ENCODE data around the gene RABGGTA.

RABGGTA gene

GRCh38 chr14:24240110-24240918 is 31.1 kb downstream of the RABGGTA start:
- Histone ChIP-seq H3K79me1 (ENCODE audit: low read length) (peaks cover 10% of the 10 kb centered on the region), H2BK12ac (ENCODE audit: low read length) (no peak overlapping the region)

GRCh38 chr14:24238527-24239037 is 32.8 kb downstream of the RABGGTA start:
- peaks cover 4% of the 10 kb centered on the region for H3K79me2 ChIP-seq (ENCODE audit: control insufficient read depth, insufficient read depth, low read length, poor library complexity)
- no peak overlapping the region for H3K4me2 ChIP-seq (ENCODE audit: low read length)
- no peak overlapping the region for H3K14ac ChIP-seq (ENCODE audit: low read length)
- H2AFZ ChIP-seq (ENCODE audit: insufficient read depth, low read length, poor library complexity): no peak overlapping the region
- peaks cover 4 to 14% of the 10 kb centered on the region in 2 experiments for H3K4me1 ChIP-seq (ENCODE audit: control insufficient read depth in 1 of 2, insufficient read depth in 2 of 2, low read length in 2 of 2)
- no peak overlapping the region for H4K12ac ChIP-seq (ENCODE audit: low read depth, low read length)
- peaks cover 10% of the 10 kb centered on the region for H3K79me1 ChIP-seq (ENCODE audit: low read length)
- DNase-seq: no peak
- no peaks in the 10 kb centered on the region for H3K27me3 ChIP-seq (ENCODE audit: insufficient read depth, low read length)
- H3K4me3 ChIP-seq (ENCODE audit: low read depth, low read length): no peak overlapping the region
- H3K23ac ChIP-seq (ENCODE audit: low read length): no peak overlapping the region
- peaks cover 26 to 47% of the 10 kb centered on the region in 2 experiments for H3K36me3 ChIP-seq (ENCODE audit: control insufficient read depth in 1 of 2, insufficient read depth in 2 of 2, low read length in 2 of 2)
- no peak overlapping the region for H4K91ac ChIP-seq (ENCODE audit: low read depth, low read length)
- no peak overlapping the region for H3K4ac ChIP-seq (ENCODE audit: low read depth, low read length)
- no peak overlapping the region for H3K18ac ChIP-seq (ENCODE audit: low read length)
- H2BK5ac ChIP-seq (ENCODE audit: low read depth, low read length, poor library complexity): no peak overlapping the region
- H2AK5ac ChIP-seq (ENCODE audit: low read length): no peak overlapping the region
- peaks cover 4% of the 10 kb centered on the region for H3K9me3 ChIP-seq (ENCODE audit: insufficient read depth, low read depth, low read length)
- no peak overlapping the region for H4K8ac ChIP-seq (ENCODE audit: low read depth, low read length)
- H3K9ac ChIP-seq (ENCODE audit: low read length): no peak overlapping the region
- no peak overlapping the region for H2BK12ac ChIP-seq (ENCODE audit: low read length)
- no peak overlapping the region for H2BK120ac ChIP-seq (ENCODE audit: insufficient read depth, low read length, poor library complexity)
- no peak overlapping the region for H3K27ac ChIP-seq (ENCODE audit: low read depth, low read length)
- WGBS (ENCODE audit: extremely low coverage, insufficient coverage, insufficient read length): no CpG with 5 or more reads among the region's 5 CpGs

More at GRCh38 chr14:24240110-24240918, 31.1 kb downstream of the RABGGTA start:
- no peak overlapping the region for H2BK5ac ChIP-seq (ENCODE audit: low read depth, low read length, poor library complexity)
- H3K36me3 ChIP-seq (ENCODE audit: control insufficient read depth in 1 of 2, insufficient read depth in 2 of 2, low read length in 2 of 2): peaks cover 26 to 47% of the 10 kb centered on the region in 2 experiments
- peaks cover 6 to 16% of the 10 kb centered on the region in 2 experiments for H3K4me1 ChIP-seq (ENCODE audit: control insufficient read depth in 1 of 2, insufficient read depth in 2 of 2, low read length in 2 of 2)
- H2AFZ ChIP-seq (ENCODE audit: insufficient read depth, low read length, poor library complexity): no peak overlapping the region
- peak overlapping the region; percentile 44 for H3K4ac ChIP-seq (ENCODE audit: low read depth, low read length)
- H3K9me3 ChIP-seq (ENCODE audit: insufficient read depth, low read depth, low read length): peaks cover 4% of the 10 kb centered on the region
- H3K14ac ChIP-seq (ENCODE audit: low read length): no peak overlapping the region
- no peak overlapping the region for H3K23ac ChIP-seq (ENCODE audit: low read length)
- H2AK5ac ChIP-seq (ENCODE audit: low read length): no peak overlapping the region
- H3K27ac ChIP-seq (ENCODE audit: low read depth, low read length): no peak overlapping the region
- no peak overlapping the region for H3K4me3 ChIP-seq (ENCODE audit: low read depth, low read length)
- H4K8ac ChIP-seq (ENCODE audit: low read depth, low read length): no peak overlapping the region
- H3K27me3 ChIP-seq (ENCODE audit: insufficient read depth, low read length): no peaks in the 10 kb centered on the region
- no peak overlapping the region for H3K9ac ChIP-seq (ENCODE audit: low read length)
- peak overlapping the region; percentile 53 for H3K18ac ChIP-seq (ENCODE audit: low read length)
- WGBS (ENCODE audit: extremely low coverage, insufficient coverage, insufficient read length): no CpG with 5 or more reads among the region's 9 CpGs
- DNase-seq: no peak
- H3K79me2 ChIP-seq (ENCODE audit: control insufficient read depth, insufficient read depth, low read length, poor library complexity): peaks cover 4% of the 10 kb centered on the region
- no peak overlapping the region for H4K91ac ChIP-seq (ENCODE audit: low read depth, low read length)
- H2BK120ac ChIP-seq (ENCODE audit: insufficient read depth, low read length, poor library complexity): no peak overlapping the region
- H3K4me2 ChIP-seq (ENCODE audit: low read length): no peak overlapping the region
- peak overlapping the region; percentile 26 for H4K12ac ChIP-seq (ENCODE audit: low read depth, low read length)

- Histone ChIP-seq H3K36me3 (ENCODE audit: control insufficient read depth in 1 of 2, insufficient read depth in 2 of 2, low read length in 2 of 2) (peaks cover 26 to 47% of the 10 kb centered on the region in 2 experiments), H3K4me3 (ENCODE audit: low read depth, low read length) (no peak overlapping the region), H3K18ac (ENCODE audit: low read length) (no peak overlapping the region), H3K4ac (ENCODE audit: low read depth, low read length) (no peak overlapping the region), H3K14ac (ENCODE audit: low read length) (no peak overlapping the region), H2BK120ac (ENCODE audit: insufficient read depth, low read length, poor library complexity) (no peak overlapping the region), H3K9ac (ENCODE audit: low read length) (no peak overlapping the region), H3K27me3 (ENCODE audit: insufficient read depth, low read length) (no peaks in the 10 kb centered on the region), H2AFZ (ENCODE audit: insufficient read depth, low read length, poor library complexity) (no peak overlapping the region), H3K4me1 (ENCODE audit: control insufficient read depth in 1 of 2, insufficient read depth in 2 of 2, low read length in 2 of 2) (peaks cover 6 to 14% of the 10 kb centered on the region in 2 experiments), H3K79me2 (ENCODE audit: control insufficient read depth, insufficient read depth, low read length, poor library complexity) (peaks cover 5% of the 10 kb centered on the region), H2BK12ac (ENCODE audit: low read length) (no peak overlapping the region), H3K9me3 (ENCODE audit: insufficient read depth, low read depth, low read length) (peaks cover 4% of the 10 kb centered on the region), H3K23ac (ENCODE audit: low read length) (no peak overlapping the region), H4K91ac (ENCODE audit: low read depth, low read length) (no peak overlapping the region), H4K8ac (ENCODE audit: low read depth, low read length) (no peak overlapping the region), H4K12ac (ENCODE audit: low read depth, low read length) (no peak overlapping the region), H3K4me2 (ENCODE audit: low read length) (no peak overlapping the region), H2AK5ac (ENCODE audit: low read length) (no peak overlapping the region), H2BK5ac (ENCODE audit: low read depth, low read length, poor library complexity) (no peak overlapping the region), H3K27ac (ENCODE audit: low read depth, low read length) (no peak overlapping the region), H3K79me1 (ENCODE audit: low read length) (peaks cover 11% of the 10 kb centered on the region)
- DNase-seq: peak; percentile 86 to 90
- WGBS (ENCODE audit: extremely low coverage, insufficient coverage, insufficient read length): no CpG with 5 or more reads among the region's 5 CpGs
Measured at GRCh38 chr14:24238123-24238522, 33.3 kb downstream of the RABGGTA start.

GRCh38 chr14:24237463-24237955 is 33.9 kb downstream of the RABGGTA start:
- Histone ChIP-seq H2AFZ (ENCODE audit: insufficient read depth, low read length, poor library complexity) (no peak overlapping the region), H3K9ac (ENCODE audit: low read length) (no peak overlapping the region), H3K79me2 (ENCODE audit: control insufficient read depth, insufficient read depth, low read length, poor library complexity) (peaks cover 8% of the 10 kb centered on the region), H3K18ac (ENCODE audit: low read length) (no peak overlapping the region), H3K4me2 (ENCODE audit: low read length) (no peak overlapping the region), H3K36me3 (ENCODE audit: control insufficient read depth in 1 of 2, insufficient read depth in 2 of 2, low read length in 2 of 2) (peaks cover 26 to 47% of the 10 kb centered on the region in 2 experiments), H3K9me3 (ENCODE audit: insufficient read depth, low read depth, low read length) (peaks cover 4% of the 10 kb centered on the region), H4K91ac (ENCODE audit: low read depth, low read length) (no peak overlapping the region), H3K14ac (ENCODE audit: low read length) (no peak overlapping the region), H2BK12ac (ENCODE audit: low read length) (no peak overlapping the region), H3K27me3 (ENCODE audit: insufficient read depth, low read length) (no peaks in the 10 kb centered on the region), H2AK5ac (ENCODE audit: low read length) (no peak overlapping the region), H3K27ac (ENCODE audit: low read depth, low read length) (no peak overlapping the region), H2BK120ac (ENCODE audit: insufficient read depth, low read length, poor library complexity) (no peak overlapping the region), H3K23ac (ENCODE audit: low read length) (no peak overlapping the region), H4K12ac (ENCODE audit: low read depth, low read length) (no peak overlapping the region), H3K4me1 (ENCODE audit: control insufficient read depth in 1 of 2, insufficient read depth in 2 of 2, low read length in 2 of 2) (peaks cover 7 to 17% of the 10 kb centered on the region in 2 experiments), H3K4ac (ENCODE audit: low read depth, low read length) (no peak overlapping the region), H2BK5ac (ENCODE audit: low read depth, low read length, poor library complexity) (no peak overlapping the region), H4K8ac (ENCODE audit: low read depth, low read length) (no peak overlapping the region), H3K4me3 (ENCODE audit: low read depth, low read length) (no peak overlapping the region), H3K79me1 (ENCODE audit: low read length) (peaks cover 12% of the 10 kb centered on the region)
- DNase-seq: no peak
- no CpG with 5 or more reads among the region's 2 CpGs for WGBS (ENCODE audit: extremely low coverage, insufficient coverage, insufficient read length)
